HG03342 (cell line): Measurements from ENCODE around the gene ESRRB.

Experiments
- ATAC-seq: cut with Tn5 transposase; IDR thresholded peaks from one replicate; pipeline ENCODE4 v1.9.1; 2021; ENCODE audit warnings: mild to moderate bottlenecking, moderate library complexity; ENCODE audit not compliant: unreplicated experiment

Gene ESRRB

GRCh38 chr14:76491172-76491930, 115.4 kb downstream of the ESRRB start:
- no peak for ATAC-seq

DNA sequence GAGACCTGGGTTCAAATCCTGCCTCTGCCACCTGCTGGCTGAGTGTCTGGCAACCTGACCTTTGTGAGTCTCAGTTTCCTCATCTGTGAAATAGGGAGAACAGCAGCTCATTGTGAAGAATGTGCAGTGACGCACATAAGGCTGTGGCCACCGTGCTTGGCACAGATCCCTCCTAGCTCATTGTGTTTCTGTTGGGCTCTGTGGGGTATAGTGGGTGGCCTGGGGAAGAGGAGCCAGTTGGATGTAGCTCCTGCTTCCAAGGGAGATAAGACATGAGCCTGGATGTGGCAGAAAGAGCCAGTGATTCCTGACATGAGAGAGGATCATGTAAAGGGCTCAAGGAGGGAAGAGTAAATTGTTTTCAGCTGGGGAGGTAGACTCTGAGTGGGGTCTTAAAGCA, 120.0 kb downstream of the ESRRB start:
- no peak for ATAC-seq

DNA sequence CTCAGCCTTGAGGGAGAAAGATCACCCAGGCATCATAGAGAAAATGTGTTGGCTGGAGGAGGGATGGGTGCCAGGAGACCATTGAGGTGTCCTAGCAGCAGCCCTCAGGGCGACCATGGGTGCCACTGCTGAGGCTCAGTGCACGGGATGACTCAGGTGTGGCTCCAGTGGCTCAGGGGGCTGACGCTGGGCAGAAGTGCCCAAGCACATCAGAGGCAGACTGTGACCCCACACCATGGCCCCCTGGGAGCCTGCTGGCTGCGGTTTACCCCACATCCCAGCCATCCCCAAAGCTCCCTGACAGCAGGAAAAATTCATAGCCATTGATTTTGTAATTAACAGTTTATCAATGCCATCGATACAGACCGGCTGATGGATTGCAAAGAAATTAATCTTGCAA, 120.7 kb downstream of the ESRRB start:
- no peak for ATAC-seq

GRCh38 chr14:76497550-76498462, 121.9 kb downstream of the ESRRB start:
- no peak for ATAC-seq

DNA sequence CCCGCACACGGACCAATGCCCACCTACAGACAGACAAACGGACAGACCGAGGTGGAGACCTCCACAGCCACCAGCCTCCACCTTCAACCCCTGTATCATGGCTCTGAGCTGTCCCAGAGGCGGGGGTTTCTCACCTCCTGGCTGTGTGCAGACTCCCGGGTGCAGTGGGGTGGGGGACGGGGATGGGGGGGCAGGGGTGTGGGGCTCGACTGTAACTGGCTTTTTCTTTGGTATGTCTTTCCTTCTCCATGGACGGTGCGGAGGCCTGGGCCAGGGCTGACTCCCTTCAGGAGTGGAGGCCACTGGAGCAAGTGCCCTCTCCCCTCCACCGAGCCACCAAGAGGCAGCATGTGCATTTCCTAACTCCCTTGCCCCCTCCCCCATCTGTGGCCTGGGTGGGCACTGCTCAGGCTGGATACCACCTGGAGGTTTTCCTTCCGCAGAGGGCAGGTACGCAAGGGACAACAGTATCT, 122.6 kb downstream of the ESRRB start:
- no peak for ATAC-seq

DNA sequence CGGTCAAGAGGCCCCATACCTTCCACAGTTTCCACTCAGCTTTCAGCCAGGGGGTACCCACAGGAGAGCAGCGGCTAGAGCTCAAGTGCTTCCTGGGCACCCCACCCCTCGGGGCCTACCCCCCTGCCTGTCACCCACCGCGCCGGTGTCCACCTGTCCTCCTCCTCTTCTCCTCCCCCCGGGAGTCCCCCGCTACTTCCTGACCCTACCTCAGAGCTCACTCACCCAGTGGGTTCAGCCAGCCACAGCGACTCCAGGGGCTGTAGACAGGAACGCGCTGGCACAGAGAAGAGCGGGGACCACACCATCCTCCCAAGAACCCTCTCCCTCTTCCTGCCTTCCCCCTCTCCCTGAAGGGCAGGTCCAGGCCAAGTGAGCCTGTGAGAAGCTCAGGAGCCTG, 123.0 kb downstream of the ESRRB start:
- ATAC-seq: no peak

DNA sequence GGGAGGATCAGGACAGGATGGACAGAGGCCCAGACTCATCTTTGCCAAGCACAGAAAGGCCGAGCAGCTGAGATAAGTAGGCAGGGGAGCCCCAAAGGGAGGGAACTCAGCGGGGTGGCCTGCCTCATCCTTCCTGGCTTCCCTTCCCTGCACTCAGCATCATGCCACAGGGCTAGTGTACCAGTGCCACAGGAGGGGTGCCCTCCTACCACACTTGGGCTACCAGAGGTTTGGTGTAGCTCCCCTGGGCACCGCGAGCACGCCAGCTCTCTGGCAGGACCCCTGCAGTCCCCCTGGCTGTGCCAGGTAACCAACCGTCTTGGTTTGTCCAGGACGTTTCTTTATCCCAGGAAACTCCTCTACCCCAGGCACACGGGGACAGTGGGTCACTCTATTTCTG, 123.5 kb downstream of the ESRRB start:
- no peak for ATAC-seq

- ATAC-seq: no peak
These were observed 124.1 kb downstream of the ESRRB start for GRCh38 chr14:76500011-76500410.

DNA sequence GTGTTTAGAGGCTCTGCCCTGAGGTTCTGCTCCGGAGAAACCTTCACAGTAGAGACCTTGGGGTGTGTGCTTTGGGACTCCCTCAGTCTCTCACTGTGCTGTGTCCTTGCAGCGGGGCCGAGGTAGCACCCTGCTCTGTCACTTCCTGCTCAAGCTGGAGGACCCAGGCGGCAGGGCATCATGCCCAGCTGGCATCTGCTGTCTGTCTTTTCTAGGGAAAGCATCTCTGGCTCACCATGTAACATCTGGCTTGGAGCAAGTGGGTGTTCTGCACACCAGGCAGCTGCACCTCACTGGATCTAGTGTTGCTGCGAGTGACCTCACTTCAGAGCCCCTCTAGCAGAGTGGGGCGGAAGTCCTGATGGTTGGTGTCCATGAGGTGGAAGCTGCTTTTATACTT, 124.5 kb downstream of the ESRRB start:
- no peak for ATAC-seq

- ATAC-seq: no peak
These were observed 125.3 kb downstream of the ESRRB start for GRCh38 chr14:76501156-76501720.

- ATAC-seq: no peak
These were observed 126.3 kb downstream of the ESRRB start for GRCh38 chr14:76502219-76502618.

GRCh38 chr14:76502638-76503037, 126.7 kb downstream of the ESRRB start:
- ATAC-seq: no peak

DNA sequence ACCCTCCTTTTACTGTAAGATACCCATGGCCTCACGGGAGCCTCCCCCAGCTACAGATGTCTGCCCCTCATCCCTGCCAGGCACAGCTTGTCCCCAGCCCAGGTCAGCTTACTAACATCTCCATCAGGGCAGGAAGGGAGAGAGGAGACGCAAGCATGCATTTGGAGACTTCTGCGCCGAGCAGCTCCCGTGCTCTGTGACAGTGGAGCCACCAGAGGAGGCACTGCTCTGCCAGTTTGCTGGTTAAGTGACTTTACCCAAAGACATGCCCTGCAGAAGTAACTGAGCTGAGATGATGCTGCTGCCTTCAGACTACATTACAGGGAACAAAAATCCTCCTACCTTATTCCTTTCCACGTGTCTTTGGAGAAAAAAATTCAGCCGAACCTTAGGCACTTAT, 133.4 kb downstream of the ESRRB start:
- no peak for ATAC-seq

GRCh38 chr14:76510181-76510580, 134.2 kb downstream of the ESRRB start:
- ATAC-seq: no peak

DNA sequence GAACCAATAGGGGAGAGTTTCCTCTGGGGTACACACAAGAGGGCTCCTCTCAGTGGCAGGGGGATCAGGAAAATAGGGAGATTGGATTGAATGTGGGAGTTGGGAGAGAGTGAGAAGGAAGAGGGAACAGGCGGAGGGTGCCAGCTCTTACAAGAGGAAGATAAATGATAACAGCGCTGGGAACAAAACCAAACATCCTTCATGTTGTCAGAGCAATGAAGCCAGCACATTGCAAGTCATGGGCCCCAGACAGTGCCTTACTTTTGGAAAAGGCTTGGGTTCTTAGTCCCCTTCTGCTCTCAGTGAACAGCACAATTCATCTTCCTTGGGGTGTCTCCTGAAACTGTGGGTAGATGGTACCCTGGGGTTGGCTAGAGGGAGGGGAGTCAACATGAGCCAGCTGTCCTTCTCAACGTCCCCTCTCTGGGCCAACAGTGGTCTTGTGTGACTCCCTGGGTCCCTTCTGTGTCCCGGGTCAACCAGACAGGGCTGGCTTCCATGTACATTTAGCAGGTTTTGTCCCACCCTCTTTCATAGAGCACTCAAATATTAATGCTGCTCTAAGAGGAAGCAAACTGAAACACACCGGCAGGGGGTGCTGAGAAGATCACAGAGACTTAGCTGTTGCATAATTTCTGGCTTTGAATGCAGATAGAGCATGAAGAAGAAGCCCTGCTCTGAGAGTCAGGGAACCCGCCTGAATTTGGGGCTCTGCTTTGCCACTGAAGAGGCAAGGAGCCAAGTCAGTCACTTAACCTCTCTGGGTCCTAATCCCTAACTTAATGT, 138.5 kb downstream of the ESRRB start:
- ATAC-seq: no peak

DNA sequence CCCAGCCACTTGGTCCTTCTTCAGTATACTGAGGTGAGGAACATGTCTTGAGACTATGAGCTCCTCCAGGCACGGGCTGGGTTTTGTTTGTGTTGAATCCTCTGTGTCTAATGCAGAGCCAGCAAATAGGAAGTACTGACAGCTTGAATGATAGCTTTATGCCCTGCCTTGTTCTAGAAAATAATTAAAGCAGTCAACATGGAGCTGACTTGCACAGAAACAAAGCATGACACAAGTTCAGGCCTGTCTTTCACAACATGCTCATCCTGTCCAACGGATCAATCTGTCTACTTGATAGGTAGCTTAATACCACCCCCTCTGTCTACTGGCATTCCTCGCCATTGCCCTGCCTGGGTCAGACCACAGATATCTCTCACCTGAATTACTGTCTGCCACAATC, 140.9 kb downstream of the ESRRB start:
- no peak for ATAC-seq

DNA sequence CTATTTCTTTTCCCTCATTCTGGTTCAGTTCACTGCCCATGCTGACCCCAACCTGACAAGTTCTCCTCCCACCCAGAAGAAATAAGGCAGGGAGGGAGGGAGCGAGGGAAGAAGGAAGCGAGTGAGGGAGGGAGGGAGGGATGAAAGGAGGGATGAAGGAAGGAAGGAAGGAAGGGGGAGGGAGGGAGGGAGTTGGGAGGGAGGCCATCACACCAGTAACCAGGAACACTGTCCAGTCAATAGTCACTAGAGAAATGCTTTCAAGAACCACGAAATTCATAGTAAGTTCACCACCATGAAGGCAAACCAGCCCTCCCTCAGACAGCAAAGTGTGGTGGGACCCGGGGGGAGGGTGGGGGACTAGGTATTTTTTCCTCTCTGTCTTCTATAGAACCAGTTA, 142.4 kb downstream of the ESRRB start:
- ATAC-seq: no peak

DNA sequence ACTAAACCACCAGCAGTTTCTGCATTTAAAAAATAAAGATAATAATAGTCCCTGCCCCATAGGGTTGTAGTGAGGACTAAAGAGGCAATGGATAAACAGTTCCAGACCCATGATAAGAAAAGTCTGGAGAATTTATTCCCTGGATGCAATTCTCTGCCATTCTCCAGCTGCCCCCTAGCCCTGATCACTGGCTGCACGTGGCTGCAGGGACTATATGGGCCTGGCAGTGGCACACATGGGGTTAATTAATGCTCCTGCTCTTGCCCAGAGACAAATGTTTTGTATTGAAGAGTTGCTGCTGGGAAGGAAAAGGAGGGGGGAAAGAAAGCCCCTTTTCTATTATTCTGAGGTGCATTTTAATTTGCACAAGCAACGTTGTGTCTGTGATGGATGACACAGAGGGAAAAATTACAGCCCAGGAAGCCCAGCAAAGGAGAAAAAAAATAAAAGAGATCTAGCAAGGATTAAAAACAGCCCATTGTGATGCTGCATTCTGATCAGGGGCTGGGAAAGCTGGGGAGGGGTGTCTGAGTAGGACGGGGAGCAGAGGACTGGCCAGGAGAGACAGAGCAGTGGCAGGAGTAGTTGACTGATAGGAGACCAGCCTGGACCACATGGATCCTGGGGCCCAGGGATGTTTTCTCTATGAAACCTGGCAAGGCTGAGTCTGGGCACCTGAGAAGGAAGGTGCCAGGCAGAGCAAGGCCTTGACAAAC, 149.3 kb downstream of the ESRRB start:
- ATAC-seq: no peak

- ATAC-seq: no peak
These were observed 155.1 kb downstream of the ESRRB start for GRCh38 chr14:76531085-76531484.

- ATAC-seq: no peak
These were observed 155.9 kb downstream of the ESRRB start for GRCh38 chr14:76531821-76532318.
